ENCODE results near the gene ZNF630.
"Not testable (repeated sequence)": the region's sequence is repeated elsewhere in the genome, so short reads cannot be mapped to it uniquely, and the experiment has no call there.

The ZNF630 gene

DNA sequence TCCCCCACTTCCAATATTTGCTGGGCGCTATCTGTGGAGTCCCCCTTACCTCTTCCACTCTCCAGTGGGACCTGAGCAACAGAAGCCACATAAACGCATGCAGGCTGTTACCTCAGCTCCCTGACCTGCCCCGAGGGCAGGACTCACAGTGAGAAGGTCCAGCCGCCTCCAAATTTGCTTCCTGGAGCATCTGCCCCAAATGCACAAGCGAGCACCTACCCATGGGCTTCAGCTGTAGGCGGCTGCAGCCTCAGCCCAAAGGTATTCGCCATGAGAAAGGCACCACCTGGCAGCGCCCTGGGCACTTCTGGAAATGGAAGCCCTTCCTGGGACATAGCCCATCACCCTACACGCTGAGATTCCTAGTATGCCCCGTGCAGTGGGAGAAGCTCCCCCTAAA lies 41.2 kb downstream of the ZNF630 start:
- DNase-seq (ENCODE audit: extremely low read depth in 1 of 2, low read depth in 1 of 2), result no peak

- DNase-seq (ENCODE audit: extremely low read depth in 1 of 2, low read depth in 1 of 2), result no peak
Observed at GRCh38 chrX:48028091-48028490, 43.3 kb downstream of the ZNF630 start.

GRCh38 chrX:48027545-48027944 lies 43.9 kb downstream of the ZNF630 start:
- DNase-seq (ENCODE audit: extremely low read depth in 1 of 2, low read depth in 1 of 2), result not testable (repeated sequence)

DNA sequence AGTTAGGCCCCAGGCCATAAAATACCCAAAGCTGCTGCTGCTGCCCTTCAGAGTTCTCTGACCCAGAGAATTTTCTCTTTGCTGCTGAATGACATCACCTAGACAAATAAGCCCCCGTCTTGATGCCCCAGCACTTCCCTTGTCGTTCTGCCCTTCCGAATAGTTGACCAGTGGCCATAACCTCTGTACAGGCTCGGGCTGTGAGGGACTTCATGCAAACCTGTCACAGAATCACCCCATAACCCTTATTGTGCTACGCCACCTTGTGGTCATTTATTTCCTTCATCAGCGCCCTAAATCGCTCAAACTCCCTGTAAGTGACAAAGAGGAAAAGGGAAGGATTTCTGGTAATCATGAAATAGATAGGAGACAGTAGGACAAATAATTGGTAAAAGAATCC lies 45.9 kb downstream of the ZNF630 start:
- no peak for DNase-seq (ENCODE audit: extremely low read depth in 1 of 2, low read depth in 1 of 2)

- DNase-seq (ENCODE audit: extremely low read depth in 1 of 2, low read depth in 1 of 2), result no peak
Observed at GRCh38 chrX:48022738-48023137, 48.7 kb downstream of the ZNF630 start.

DNA sequence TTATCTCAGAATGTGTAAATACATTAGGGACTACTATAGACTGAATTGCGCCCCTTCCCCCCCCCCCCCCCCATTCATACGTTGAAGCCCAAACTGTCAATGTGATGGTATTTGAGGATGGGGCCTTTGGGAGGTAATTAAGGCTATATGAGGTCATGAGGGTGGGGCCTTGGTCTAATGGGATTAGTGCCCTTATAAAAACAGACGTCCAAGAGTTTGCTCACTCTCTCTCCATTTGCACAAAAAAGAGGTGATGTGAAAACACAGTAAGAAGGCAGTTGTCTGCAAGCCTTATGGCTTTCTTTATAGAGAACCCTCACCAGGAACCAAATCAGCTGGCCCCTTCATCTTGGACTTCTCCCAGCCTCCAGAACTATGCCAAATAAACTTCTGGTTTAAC lies 49.3 kb downstream of the ZNF630 start:
- DNase-seq (ENCODE audit: extremely low read depth in 1 of 2, low read depth in 1 of 2), result no peak

DNA sequence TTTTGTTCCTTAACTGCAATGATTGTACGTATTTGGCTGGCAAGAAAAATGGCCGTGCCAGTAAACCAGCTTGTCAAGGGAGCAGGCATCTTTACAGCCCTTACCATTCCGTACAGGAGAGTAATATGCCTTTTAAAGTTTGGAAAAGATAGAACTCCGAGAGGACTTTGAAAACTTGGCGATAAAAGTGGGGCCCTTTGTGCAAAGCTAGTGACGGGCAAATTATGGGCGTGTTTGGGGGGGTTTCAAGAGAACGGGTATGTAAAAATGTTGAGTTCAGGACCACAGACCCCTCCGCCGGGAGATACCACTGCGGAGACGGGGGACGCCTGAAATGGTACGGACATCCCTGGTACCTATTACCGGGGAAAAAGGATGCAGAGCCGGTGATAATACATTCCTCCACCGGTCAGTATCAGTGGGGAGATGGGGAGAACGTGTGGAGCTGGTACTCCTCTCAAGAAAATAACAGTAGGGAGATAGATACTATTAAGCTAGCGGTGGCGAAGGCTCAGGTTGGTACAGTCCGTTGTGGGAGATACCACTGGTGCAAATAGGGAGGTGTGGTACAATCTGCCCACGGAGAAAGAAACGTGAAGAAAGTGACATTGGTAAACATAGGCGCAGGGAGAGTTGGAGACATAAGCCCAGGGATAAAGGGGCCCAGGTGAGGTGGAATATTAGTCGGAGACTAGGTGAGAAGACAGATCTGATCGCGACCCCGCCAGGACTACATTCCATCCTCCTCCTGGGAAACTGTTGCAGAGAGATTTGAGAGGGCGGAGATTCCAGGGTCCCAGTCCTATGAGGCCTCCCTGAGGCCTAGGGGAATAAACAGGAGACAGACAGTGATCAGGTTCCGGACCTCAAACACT lies 50.2 kb downstream of the ZNF630 start:
- DNase-seq (ENCODE audit: extremely low read depth in 1 of 2, low read depth in 1 of 2), result peak; percentile 51 to 55

- not testable (repeated sequence) for DNase-seq (ENCODE audit: extremely low read depth in 1 of 2, low read depth in 1 of 2)
Observed at GRCh38 chrX:48020472-48020871, 51.0 kb downstream of the ZNF630 start.

GRCh38 chrX:48019892-48020291 lies 51.5 kb downstream of the ZNF630 start:
- DNase-seq (ENCODE audit: extremely low read depth in 1 of 2, low read depth in 1 of 2), result not testable (repeated sequence)

DNA sequence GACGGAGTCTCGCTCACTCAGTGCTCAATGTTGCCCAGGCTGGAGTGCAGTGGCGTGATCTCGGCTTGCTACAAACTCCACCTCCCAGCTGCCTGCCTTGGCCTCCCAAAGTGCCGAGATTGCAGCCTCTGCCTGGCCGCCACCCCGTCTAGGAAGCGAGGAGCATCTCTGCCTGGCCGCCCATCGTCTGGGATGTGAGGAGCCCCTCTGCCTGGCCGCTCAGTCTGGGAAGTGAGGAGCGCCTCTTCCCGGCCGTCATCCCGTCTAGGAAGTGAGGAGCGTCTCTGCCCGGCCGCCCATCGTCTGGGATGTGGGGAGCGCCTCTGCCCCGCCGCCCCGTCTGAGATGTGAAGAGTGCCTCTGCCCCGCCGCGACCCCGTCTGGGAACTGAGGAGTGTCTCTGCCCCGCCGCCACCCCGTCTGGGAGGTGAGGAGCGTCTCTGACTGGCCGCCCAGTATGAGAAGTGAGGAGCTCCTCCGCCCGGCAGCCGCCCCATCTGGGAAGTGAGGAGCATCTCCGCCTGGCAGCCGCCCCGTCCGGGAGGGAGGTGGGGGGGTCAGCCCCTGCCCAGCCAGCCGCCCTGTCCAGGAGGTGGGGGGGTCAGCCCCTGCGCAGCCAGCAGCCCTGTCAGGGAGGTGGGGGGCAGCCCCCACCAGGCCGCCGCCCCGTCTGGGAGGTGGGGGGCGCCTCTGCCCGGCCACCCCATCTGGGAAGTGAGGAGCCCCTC lies 54.7 kb downstream of the ZNF630 start:
- not testable (repeated sequence) for DNase-seq (ENCODE audit: extremely low read depth in 1 of 2, low read depth in 1 of 2)

DNA sequence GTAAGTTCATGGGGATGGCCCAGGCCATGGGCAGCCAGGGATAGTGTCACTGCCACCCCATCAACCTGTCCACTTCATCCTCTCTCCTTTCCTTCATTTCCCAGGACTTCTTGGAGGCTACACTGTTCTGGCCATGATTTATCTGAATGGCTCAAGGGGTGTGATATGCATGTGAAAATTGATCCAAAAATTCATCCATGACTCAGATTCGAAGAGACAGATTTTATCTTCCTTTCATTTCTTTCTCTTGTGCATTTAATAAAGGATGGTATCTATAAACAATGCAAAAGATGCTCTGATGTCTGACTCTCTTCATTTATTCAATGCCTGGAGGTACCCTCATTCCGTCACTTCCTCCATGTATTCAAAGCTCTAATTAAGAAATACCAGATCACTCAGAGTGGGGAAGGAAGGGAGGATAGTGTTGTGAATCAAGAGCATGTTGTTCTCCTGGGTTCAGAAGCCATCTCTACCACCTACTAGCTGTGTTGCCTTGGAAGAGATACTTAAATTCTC lies 61.9 kb downstream of the ZNF630 start:
- not testable (repeated sequence) for DNase-seq (ENCODE audit: extremely low read depth in 1 of 2, low read depth in 1 of 2)

Measured in activated CD8-positive, alpha-beta memory T cell treated with anti-CD3 and anti-CD28 coated beads for 1 hour (primary cell).